DND-41 (cell line): ENCODE results near the gene ANP32E.

ENCODE experiments used
- EZH2 ChIP-seq: IDR thresholded peaks from 3 replicates; pipeline ENCODE4 v1.6.1; 2012; ENCODE audit warnings: borderline replicate concordance, low read depth, mild to moderate bottlenecking, moderate library complexity, low read length, inconsistent platforms; ENCODE audit not compliant: severe bottlenecking
- TF ChIP-seq, protein P1 (sequence below): IDR thresholded peaks from 2 replicates; pipeline ENCODE4 v1.5.1; 2012; ENCODE audit warnings: borderline replicate concordance, low read length, moderate library complexity, mild to moderate bottlenecking; ENCODE audit not compliant: poor library complexity, severe bottlenecking; ENCODE audit errors: extremely low read depth

- TF ChIP-seq, protein P1, sequence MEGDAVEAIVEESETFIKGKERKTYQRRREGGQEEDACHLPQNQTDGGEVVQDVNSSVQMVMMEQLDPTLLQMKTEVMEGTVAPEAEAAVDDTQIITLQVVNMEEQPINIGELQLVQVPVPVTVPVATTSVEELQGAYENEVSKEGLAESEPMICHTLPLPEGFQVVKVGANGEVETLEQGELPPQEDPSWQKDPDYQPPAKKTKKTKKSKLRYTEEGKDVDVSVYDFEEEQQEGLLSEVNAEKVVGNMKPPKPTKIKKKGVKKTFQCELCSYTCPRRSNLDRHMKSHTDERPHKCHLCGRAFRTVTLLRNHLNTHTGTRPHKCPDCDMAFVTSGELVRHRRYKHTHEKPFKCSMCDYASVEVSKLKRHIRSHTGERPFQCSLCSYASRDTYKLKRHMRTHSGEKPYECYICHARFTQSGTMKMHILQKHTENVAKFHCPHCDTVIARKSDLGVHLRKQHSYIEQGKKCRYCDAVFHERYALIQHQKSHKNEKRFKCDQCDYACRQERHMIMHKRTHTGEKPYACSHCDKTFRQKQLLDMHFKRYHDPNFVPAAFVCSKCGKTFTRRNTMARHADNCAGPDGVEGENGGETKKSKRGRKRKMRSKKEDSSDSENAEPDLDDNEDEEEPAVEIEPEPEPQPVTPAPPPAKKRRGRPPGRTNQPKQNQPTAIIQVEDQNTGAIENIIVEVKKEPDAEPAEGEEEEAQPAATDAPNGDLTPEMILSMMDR, result no peak
- TF ChIP-seq EZH2, result no peak
These were observed 20.3 kb upstream of the ANP32E start for GRCh38 chr1:150256198-150256553.
